Neuron (in vitro differentiated cells): ENCODE measurements around the gene AOPEP.

Experiments
- H2AFZ ChIP-seq: one replicate; pipeline ENCODE4 v1.6.1; 2013; ENCODE audit warnings: low read depth, mild to moderate bottlenecking, inconsistent platforms, low read length, moderate library complexity
- H3K27me3 ChIP-seq: one replicate; pipeline ENCODE4 v1.6.1; 2013; ENCODE audit warnings: low read length; ENCODE audit not compliant: insufficient read depth
- H3K36me3 ChIP-seq: one replicate; pipeline ENCODE4 v1.6.1; 2013; ENCODE audit warnings: low read length; ENCODE audit not compliant: insufficient read depth
- H3K4me1 ChIP-seq: one replicate; pipeline ENCODE4 v1.6.1; 2013; ENCODE audit warnings: low read length; ENCODE audit not compliant: insufficient read depth
- H3K4me3 ChIP-seq: 2 replicates; pipeline ENCODE4 v1.5.1; 2013; ENCODE audit warnings: mild to moderate bottlenecking, low read length, moderate library complexity
- H3K9me3 ChIP-seq: one replicate; pipeline ENCODE4 v1.6.1; 2013; ENCODE audit warnings: low read length

The AOPEP gene

GRCh38 chr9:95026148-95026524, 299.6 kb downstream of the AOPEP start:
- peaks cover 57% of the 10 kb centered on the region for H3K4me1 ChIP-seq
- H3K36me3 ChIP-seq: peaks cover 6% of the 10 kb centered on the region
- H3K4me3 ChIP-seq: no peak overlapping the region
- H3K27me3 ChIP-seq: no peaks in the 10 kb centered on the region
- no peak overlapping the region for H2AFZ ChIP-seq
- no peaks in the 10 kb centered on the region for H3K9me3 ChIP-seq

GRCh38 chr9:95027914-95028852, 301.7 kb downstream of the AOPEP start:
- Histone ChIP-seq H3K4me3 (no peak overlapping the region), H2AFZ (no peak overlapping the region), H3K9me3 (no peaks in the 10 kb centered on the region), H3K27me3 (no peaks in the 10 kb centered on the region), H3K4me1 (peaks cover 58% of the 10 kb centered on the region), H3K36me3 (no peaks in the 10 kb centered on the region)

GRCh38 chr9:95028853-95029219, 302.3 kb downstream of the AOPEP start:
- Histone ChIP-seq H2AFZ (no peak overlapping the region), H3K4me1 (peaks cover 52% of the 10 kb centered on the region), H3K27me3 (no peaks in the 10 kb centered on the region), H3K9me3 (no peaks in the 10 kb centered on the region), H3K4me3 (no peak overlapping the region), H3K36me3 (no peaks in the 10 kb centered on the region)

- Histone ChIP-seq H3K27me3 (no peaks in the 10 kb centered on the region), H3K4me1 (peaks cover 47% of the 10 kb centered on the region), H3K4me3 (no peak overlapping the region), H3K36me3 (no peaks in the 10 kb centered on the region), H3K9me3 (no peaks in the 10 kb centered on the region), H2AFZ (no peak overlapping the region)
These were observed 302.8 kb downstream of the AOPEP start for GRCh38 chr9:95029288-95029687.

GRCh38 chr9:95029720-95030119, 303.2 kb downstream of the AOPEP start:
- no peaks in the 10 kb centered on the region for H3K27me3 ChIP-seq

GRCh38 chr9:95030344-95030743, 303.8 kb downstream of the AOPEP start:
- H3K4me1 ChIP-seq: peaks cover 38% of the 10 kb centered on the region
- H3K4me3 ChIP-seq: no peak overlapping the region
- H3K9me3 ChIP-seq: no peaks in the 10 kb centered on the region
- no peaks in the 10 kb centered on the region for H3K27me3 ChIP-seq
- no peak overlapping the region for H2AFZ ChIP-seq
- no peaks in the 10 kb centered on the region for H3K36me3 ChIP-seq

More at GRCh38 chr9:95029720-95030119, 303.2 kb downstream of the AOPEP start:
- peaks cover 43% of the 10 kb centered on the region for H3K4me1 ChIP-seq
- no peak overlapping the region for H2AFZ ChIP-seq
- no peaks in the 10 kb centered on the region for H3K9me3 ChIP-seq
- no peak overlapping the region for H3K4me3 ChIP-seq
- H3K36me3 ChIP-seq: no peaks in the 10 kb centered on the region

GRCh38 chr9:95030920-95031642, 304.6 kb downstream of the AOPEP start:
- Histone ChIP-seq H3K4me1 (peaks cover 31% of the 10 kb centered on the region), H3K9me3 (no peaks in the 10 kb centered on the region), H2AFZ (no peak overlapping the region), H3K36me3 (no peaks in the 10 kb centered on the region), H3K27me3 (no peaks in the 10 kb centered on the region), H3K4me3 (no peak overlapping the region)

GRCh38 chr9:95031711-95032461, 305.4 kb downstream of the AOPEP start:
- Histone ChIP-seq H3K36me3 (no peaks in the 10 kb centered on the region), H3K27me3 (no peaks in the 10 kb centered on the region), H3K4me1 (peaks cover 27% of the 10 kb centered on the region), H3K4me3 (no peak overlapping the region), H2AFZ (no peak overlapping the region), H3K9me3 (no peaks in the 10 kb centered on the region)

- Histone ChIP-seq H3K4me3 (no peak overlapping the region), H3K4me1 (peaks cover 27% of the 10 kb centered on the region), H3K9me3 (no peaks in the 10 kb centered on the region), H2AFZ (no peak overlapping the region), H3K36me3 (no peaks in the 10 kb centered on the region), H3K27me3 (no peaks in the 10 kb centered on the region)
These were observed 306.3 kb downstream of the AOPEP start for GRCh38 chr9:95032580-95033341.

- H2AFZ ChIP-seq: no peak overlapping the region
- H3K4me3 ChIP-seq: no peak overlapping the region
- H3K27me3 ChIP-seq: no peaks in the 10 kb centered on the region
- no peaks in the 10 kb centered on the region for H3K36me3 ChIP-seq
- no peaks in the 10 kb centered on the region for H3K9me3 ChIP-seq
- peaks cover 9% of the 10 kb centered on the region for H3K4me1 ChIP-seq
These were observed 309.3 kb downstream of the AOPEP start for GRCh38 chr9:95035846-95036245.

GRCh38 chr9:95036676-95037075, 310.2 kb downstream of the AOPEP start:
- H2AFZ ChIP-seq: no peak overlapping the region
- H3K4me3 ChIP-seq: no peak overlapping the region
- peaks cover 1% of the 10 kb centered on the region for H3K4me1 ChIP-seq
- H3K36me3 ChIP-seq: no peaks in the 10 kb centered on the region
- H3K27me3 ChIP-seq: no peaks in the 10 kb centered on the region
- H3K9me3 ChIP-seq: no peaks in the 10 kb centered on the region

- H3K4me1 ChIP-seq: no peaks in the 10 kb centered on the region
- no peaks in the 10 kb centered on the region for H3K36me3 ChIP-seq
- H3K9me3 ChIP-seq: no peaks in the 10 kb centered on the region
- no peaks in the 10 kb centered on the region for H3K27me3 ChIP-seq
- H3K4me3 ChIP-seq: no peak overlapping the region
- no peak overlapping the region for H2AFZ ChIP-seq
These were observed 311.5 kb downstream of the AOPEP start for GRCh38 chr9:95037789-95038521.
